ENCODE measurements around the gene TTLL4.

TTLL4 gene, protein sequence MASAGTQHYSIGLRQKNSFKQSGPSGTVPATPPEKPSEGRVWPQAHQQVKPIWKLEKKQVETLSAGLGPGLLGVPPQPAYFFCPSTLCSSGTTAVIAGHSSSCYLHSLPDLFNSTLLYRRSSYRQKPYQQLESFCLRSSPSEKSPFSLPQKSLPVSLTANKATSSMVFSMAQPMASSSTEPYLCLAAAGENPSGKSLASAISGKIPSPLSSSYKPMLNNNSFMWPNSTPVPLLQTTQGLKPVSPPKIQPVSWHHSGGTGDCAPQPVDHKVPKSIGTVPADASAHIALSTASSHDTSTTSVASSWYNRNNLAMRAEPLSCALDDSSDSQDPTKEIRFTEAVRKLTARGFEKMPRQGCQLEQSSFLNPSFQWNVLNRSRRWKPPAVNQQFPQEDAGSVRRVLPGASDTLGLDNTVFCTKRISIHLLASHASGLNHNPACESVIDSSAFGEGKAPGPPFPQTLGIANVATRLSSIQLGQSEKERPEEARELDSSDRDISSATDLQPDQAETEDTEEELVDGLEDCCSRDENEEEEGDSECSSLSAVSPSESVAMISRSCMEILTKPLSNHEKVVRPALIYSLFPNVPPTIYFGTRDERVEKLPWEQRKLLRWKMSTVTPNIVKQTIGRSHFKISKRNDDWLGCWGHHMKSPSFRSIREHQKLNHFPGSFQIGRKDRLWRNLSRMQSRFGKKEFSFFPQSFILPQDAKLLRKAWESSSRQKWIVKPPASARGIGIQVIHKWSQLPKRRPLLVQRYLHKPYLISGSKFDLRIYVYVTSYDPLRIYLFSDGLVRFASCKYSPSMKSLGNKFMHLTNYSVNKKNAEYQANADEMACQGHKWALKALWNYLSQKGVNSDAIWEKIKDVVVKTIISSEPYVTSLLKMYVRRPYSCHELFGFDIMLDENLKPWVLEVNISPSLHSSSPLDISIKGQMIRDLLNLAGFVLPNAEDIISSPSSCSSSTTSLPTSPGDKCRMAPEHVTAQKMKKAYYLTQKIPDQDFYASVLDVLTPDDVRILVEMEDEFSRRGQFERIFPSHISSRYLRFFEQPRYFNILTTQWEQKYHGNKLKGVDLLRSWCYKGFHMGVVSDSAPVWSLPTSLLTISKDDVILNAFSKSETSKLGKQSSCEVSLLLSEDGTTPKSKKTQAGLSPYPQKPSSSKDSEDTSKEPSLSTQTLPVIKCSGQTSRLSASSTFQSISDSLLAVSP

GRCh38 chr2:218710687-218711549 lies at the start of gene TTLL4:
TSS of gene TTLL4 (plus strand) at chr2:218710835. CDS start at chr2:218737677, 26,842 bp downstream.
- peak; percentile 95 for DNase-seq

DNA sequence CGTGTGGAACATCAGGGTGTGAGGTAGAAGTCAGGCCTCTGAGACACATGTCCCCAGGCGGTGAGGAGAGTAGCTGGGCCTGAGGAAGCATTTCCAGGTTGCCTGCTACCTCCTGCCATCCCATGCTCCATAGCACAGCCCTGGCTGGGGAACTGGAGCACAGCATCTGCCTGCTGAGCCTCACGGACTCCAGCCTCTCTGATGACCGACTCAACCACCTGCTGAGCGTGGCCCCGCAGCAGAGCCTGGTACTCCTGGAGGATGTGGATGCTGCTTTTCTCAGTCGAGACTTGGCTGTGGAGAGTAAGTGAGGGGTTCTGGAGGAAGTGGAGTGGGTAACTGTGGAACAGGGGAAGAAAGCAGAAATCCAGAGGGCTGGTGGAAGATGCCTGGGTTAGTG lies 48.3 kb upstream of the TTLL4 start:
- no peak for DNase-seq

- DNase-seq: no peak
Observed at GRCh38 chr2:218662827-218663226, 47.8 kb upstream of the TTLL4 start.

GRCh38 chr2:218663901-218664300 lies 46.7 kb upstream of the TTLL4 start:
- DNase-seq: no peak

GRCh38 chr2:218664653-218665052 lies 46.0 kb upstream of the TTLL4 start:
- no peak for DNase-seq

DNA sequence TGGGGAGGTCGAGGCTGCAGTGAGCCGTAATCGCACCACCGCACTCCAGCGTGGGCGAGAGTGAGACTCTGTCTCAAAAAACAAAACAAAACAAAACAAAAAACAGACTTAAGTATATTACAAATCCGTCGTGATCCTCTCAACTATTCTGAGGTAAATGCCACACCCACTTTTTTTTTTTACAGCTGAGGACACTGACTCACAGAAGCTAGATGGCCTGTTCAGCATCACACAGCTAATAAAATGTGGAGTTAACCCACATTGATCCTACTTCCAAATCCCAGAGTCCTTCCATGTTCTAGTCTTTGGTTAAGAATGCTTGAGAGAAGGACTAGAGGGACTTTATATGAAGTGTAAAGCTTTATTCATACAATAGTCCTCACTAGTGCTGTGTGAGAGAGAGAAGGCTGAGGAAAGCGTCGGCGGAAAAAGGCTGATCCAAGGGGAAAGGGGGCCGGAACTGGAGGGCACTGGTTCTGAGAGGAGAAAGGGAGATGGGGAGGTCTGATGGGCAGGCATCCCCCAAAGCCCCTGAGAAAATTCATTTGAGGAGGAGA lies 39.5 kb upstream of the TTLL4 start:
- DNase-seq: peak; percentile 30

DNA sequence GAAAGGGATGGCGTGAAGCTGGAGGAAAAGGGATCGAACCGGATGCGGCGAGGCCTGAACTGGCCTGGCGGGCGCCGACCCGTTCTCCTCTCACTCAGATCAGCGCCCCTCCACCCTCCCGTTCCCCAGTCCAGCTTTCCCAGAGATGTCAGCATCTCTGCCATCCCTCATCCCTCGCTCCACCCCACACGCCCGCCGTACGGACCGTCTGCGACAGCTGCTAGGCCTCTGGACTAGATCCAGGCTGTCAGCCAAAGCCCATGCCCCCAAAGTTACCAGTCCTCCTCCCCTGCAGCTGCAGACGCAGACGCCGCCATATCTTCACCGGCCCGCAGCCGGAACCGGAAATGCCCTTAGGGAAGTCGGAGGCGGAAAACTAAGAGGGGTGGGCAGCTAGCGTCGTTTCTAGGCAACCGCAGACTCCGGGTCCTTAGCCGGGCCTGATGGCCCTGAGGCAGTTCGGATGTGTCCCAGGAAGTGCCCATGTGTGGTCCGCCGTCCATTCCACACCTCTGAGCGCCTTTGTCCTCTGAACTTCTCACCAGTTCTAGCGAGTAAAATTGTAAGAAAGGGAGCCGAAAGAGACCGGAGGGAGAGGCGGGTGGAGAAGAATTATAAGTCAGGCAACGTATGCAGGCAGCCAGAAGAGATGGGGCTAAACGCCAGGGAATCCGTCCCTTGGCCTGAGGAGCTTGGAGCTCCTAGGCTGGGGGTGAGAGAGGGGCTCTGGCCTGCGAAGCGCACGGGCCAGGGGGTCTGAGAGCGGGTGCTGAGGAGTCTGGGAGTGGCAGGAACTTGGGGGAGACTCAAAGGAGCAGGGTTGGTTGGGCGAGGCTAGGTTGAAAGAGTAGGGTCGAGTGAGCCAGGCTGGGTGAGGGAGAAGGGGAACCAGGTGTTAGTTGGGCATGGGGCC lies 38.7 kb upstream of the TTLL4 start, which contains the start of the genes RNF25 and STK36:
TSS of gene RNF25 (minus strand) at position 349 of the 913 bp plus-strand sequence. CDS start at position 317, 32 bp downstream.
TSS of gene STK36 (plus strand) at position 433 of the 913 bp plus-strand sequence. CDS start 744 bp downstream, outside the sequence.
- DNase-seq: peak; percentile 95

- no peak for DNase-seq
Observed at GRCh38 chr2:218679119-218679518, 31.5 kb upstream of the TTLL4 start.

DNA sequence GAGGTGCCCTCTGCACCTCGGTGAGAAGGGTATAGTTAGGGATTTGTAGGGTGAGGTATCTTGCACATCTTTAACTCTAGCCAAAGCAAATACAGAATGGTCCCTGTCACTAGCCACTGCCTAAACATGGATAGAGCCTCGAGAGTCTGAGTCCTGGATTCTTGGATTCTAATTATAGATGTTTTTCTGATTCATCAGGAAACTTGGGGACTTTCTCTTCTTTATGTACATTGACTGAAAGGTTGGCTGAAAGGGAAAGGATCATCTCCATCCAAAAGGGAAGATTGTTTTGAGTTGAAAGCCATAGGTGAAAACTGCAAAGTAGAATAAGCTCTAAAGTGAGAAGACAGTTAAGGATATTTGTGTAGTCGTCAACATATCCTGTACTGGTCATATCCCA lies 30.6 kb upstream of the TTLL4 start:
- no peak for DNase-seq

- peak; percentile 80 for DNase-seq
Observed at GRCh38 chr2:218687400-218688060, 23.1 kb upstream of the TTLL4 start.

DNA sequence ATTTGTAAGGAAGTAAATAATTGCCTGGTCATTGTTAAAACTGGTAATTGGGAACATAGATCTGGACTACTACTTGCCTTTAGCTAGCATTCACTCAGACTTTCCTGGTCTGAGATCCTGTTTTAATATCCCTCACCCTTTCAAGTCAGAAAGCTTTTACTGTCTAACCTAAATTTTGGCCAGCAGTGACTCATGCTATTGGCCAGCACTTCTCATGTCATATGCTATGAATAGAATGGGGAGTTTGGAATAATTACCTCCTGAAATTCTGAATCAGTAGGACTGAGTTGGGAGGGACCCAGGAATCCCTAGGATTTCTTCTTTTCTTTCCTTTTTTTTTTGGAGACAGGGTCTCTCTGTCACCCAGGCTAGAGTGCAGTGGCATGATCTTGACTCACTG lies 19.4 kb upstream of the TTLL4 start:
- no peak for DNase-seq

GRCh38 chr2:218694405-218695145 lies 16.1 kb upstream of the TTLL4 start:
- DNase-seq: no peak

- no peak for DNase-seq
Observed at GRCh38 chr2:218698885-218699284, 11.8 kb upstream of the TTLL4 start.

- DNase-seq: no peak
Observed at GRCh38 chr2:218701806-218702205, 8.8 kb upstream of the TTLL4 start.

DNA sequence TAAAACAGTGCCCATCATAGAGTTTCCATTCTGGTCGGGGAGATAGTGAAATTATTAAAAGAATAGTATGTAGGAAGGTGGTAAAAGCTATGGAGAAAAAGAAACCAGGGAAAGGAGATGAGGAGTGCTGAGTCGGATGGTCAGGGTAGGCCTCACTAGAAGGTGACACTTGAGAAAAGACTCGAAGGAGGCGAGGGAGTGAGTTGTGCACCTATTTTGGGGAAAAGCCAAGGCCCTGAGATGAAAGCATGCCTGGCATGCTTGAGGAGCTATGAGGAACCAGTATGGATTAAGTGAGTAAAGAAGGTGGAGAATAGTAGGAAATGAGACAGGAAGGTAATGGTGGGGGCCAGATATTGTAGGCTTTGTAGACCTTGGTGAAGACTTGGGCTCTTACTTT lies 7.3 kb upstream of the TTLL4 start:
- DNase-seq: no peak

- DNase-seq: no peak
Observed at GRCh38 chr2:218708086-218708485, 2.5 kb upstream of the TTLL4 start.

GRCh38 chr2:218709908-218710307 lies 727 bp upstream of the TTLL4 start:
- no peak for DNase-seq

DNA sequence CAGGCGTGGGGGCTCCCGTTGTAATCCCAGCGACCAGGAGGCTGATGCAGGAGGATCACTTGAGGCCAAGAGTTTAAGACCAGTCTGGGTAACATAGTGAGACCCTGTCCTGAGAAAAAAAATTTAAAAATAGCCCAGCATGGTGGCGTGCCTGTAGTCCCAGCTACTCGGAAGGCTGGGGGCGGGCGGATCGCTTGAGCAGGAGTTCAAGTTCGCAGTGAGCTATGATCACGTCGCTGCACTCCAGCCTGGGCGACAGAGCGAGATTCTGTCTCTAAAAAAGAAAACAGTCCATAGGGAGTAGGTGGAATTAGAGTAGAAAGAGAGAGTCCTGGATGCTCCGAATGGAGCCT lies 325 bp upstream of the TTLL4 start:
- no peak for DNase-seq

- peak; percentile 52 for DNase-seq
Observed at GRCh38 chr2:218711550-218711929, 905 bp downstream of the TTLL4 start.
